ENCODE data around the gene SCP2. TPM values are rescaled to one million over a fixed set of nuclear protein-coding genes. Genes with fewer than 3 reads are reported as not detected.

Gene SCP2
- total and polyA plus RNA-seq, 7 donors: 49.3 to 96.9 (median 88.3) TPM

DNA sequence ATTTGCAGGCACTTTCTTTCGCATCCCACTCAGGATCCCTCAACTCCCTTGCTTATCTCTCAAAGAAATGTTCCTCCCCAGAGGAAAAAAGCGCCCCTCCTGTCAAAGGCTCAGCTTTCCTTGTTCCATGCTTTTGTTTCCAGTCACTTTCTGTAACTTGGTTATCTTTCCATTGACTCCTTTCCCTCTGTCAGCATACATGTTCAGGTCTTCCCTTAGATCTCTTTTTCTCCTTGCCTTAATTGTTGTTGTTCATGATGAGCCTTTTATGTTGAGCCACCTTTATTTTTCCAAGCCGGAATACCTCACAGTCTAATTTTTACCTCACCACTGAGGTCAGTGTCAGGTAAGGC is 88.4 kb downstream of the SCP2 start:
- H3K9me3 ChIP-seq: no peaks in the 10 kb centered on the region
- intact Hi-C loops (cut with DNase I): loop anchor here in 1 of 2 donors (10.0 kb wide), 1 partner anchor 179 kb away; the partner anchor contains the start of gene CPT2
- H3K4me1 ChIP-seq: peaks cover 17% of the 10 kb centered on the region
- no peaks in the 10 kb centered on the region for H3K27me3 ChIP-seq (ENCODE audit: insufficient read depth in 3 of 3, low read length in 2 of 3)
- no peak for DNase-seq
- TF ChIP-seq, protein P1, sequence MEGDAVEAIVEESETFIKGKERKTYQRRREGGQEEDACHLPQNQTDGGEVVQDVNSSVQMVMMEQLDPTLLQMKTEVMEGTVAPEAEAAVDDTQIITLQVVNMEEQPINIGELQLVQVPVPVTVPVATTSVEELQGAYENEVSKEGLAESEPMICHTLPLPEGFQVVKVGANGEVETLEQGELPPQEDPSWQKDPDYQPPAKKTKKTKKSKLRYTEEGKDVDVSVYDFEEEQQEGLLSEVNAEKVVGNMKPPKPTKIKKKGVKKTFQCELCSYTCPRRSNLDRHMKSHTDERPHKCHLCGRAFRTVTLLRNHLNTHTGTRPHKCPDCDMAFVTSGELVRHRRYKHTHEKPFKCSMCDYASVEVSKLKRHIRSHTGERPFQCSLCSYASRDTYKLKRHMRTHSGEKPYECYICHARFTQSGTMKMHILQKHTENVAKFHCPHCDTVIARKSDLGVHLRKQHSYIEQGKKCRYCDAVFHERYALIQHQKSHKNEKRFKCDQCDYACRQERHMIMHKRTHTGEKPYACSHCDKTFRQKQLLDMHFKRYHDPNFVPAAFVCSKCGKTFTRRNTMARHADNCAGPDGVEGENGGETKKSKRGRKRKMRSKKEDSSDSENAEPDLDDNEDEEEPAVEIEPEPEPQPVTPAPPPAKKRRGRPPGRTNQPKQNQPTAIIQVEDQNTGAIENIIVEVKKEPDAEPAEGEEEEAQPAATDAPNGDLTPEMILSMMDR (IDR thresholded peaks at IDR 0.05): no peak
- no peak overlapping the region for H3K27ac ChIP-seq
- ATAC-seq: no peak
- peak overlapping the region; percentile 69 for H3K4me3 ChIP-seq
- 19 to 28% (median 28%) methylated on average over 3 of the region's 3 CpGs for WGBS, 3 donors
- H3K36me3 ChIP-seq (ENCODE audit: insufficient read depth in 1 of 2, low read depth in 1 of 2): peaks cover 0 to 21% of the 10 kb centered on the region in 2 donors

DNA sequence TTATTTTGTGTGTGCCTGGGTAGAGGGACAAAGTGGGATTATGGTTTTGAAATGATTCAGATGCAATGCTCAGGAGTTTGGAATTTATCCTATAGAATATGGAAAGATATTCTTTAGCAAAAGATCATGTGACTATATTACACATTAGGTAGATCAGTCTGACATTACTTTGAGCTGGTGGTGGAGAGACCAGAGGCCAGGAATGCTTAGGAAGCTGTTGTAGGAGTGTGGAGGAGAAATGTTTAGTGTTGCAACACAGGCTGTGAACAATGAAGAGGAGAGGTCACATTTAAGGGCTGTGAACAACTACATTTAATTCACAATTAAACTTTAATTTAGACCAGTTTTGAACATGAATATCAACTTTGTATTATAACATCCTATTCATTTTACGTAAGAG is 89.6 kb downstream of the SCP2 start:
- H3K36me3 ChIP-seq (ENCODE audit: insufficient read depth in 1 of 2, low read depth in 1 of 2): peaks cover 0 to 21% of the 10 kb centered on the region in 2 donors
- ATAC-seq: no peak
- H3K4me3 ChIP-seq: no peak overlapping the region
- H3K27me3 ChIP-seq (ENCODE audit: insufficient read depth in 3 of 3, low read length in 2 of 3): no peaks in the 10 kb centered on the region
- no peaks in the 10 kb centered on the region for H3K9me3 ChIP-seq
- DNase-seq: no peak
- intact Hi-C loops (cut with DNase I): loop anchor here in 1 of 2 donors (10.0 kb wide), 1 partner anchor 178 kb away; the partner anchor contains the start of gene CPT2
- TF ChIP-seq, protein P1 (IDR thresholded peaks at IDR 0.05): no peak
- 91 to 98% (median 97%) methylated on average over 1 of the region's 1 CpG for WGBS, 3 donors
- H3K27ac ChIP-seq: no peak overlapping the region
- peaks cover 17% of the 10 kb centered on the region for H3K4me1 ChIP-seq

DNA sequence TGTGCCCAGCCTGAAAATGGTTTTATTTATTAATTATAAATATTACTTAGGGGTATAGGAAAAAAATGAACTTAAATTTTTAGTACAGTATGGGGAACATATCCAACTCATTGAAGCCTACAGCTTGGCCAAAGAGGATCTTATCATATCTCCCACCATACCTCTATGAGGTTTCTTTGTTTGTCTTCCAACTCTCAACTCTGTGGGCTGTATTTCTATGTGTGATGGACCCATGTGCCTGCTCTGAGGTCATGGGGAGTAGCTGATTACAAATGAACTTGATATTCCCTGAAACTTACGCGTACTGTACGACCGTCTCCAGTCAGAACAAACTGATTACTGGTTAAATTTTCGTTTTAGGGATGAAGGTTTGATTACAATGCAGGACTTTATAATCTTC is 93.5 kb downstream of the SCP2 start:
- ATAC-seq: no peak
- TF ChIP-seq, protein P1 (IDR thresholded peaks at IDR 0.05): no peak
- 72 to 96% (median 93%) methylated on average over 5 of the region's 5 CpGs for WGBS, 3 donors

DNA sequence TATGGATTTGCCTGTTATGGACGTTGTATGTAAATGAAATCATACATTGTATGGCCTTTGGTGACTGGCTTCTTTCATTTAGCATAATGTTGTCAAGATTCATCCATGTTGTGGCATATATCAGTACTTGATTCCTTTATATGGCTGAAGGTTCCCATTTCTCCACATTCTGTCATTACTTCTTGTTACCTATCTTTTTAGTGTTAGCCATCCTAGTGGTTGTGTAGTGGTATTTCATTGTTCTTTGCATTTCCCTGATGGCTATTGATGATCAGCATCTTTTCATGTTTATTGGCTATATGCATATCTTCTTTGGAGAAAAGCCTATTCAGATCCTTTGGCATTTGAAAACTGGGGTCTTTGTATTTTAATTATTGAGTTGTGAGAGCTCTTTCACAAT is 95.1 kb downstream of the SCP2 start:
- Histone ChIP-seq H3K9me3 (no peaks in the 10 kb centered on the region), H3K36me3 (ENCODE audit: insufficient read depth in 1 of 2, low read depth in 1 of 2) (peaks cover 0 to 18% of the 10 kb centered on the region in 2 donors), H3K27me3 (ENCODE audit: insufficient read depth in 3 of 3, low read length in 2 of 3) (no peaks in the 10 kb centered on the region), H3K4me3 (no peak overlapping the region), H3K27ac (no peak overlapping the region), H3K4me1 (no peaks in the 10 kb centered on the region)
- WGBS, 3 donors: 84 to 89% (median 89%) methylated on average over 1 of the region's 1 CpG
- intact Hi-C loops (cut with DNase I): no loop called here
- DNase-seq (no peak), ATAC-seq (no peak)
- TF ChIP-seq, protein P1 (IDR thresholded peaks at IDR 0.05): no peak

More for the DNA sequence above, 93.5 kb downstream of the SCP2 start:
- intact Hi-C loops (cut with DNase I): no loop called here
- no peaks in the 10 kb centered on the region for H3K9me3 ChIP-seq
- H3K4me3 ChIP-seq: no peak overlapping the region
- peaks cover 0 to 21% of the 10 kb centered on the region in 2 donors for H3K36me3 ChIP-seq (ENCODE audit: insufficient read depth in 1 of 2, low read depth in 1 of 2)
- H3K4me1 ChIP-seq: peaks cover 14% of the 10 kb centered on the region
- H3K27me3 ChIP-seq (ENCODE audit: insufficient read depth in 3 of 3, low read length in 2 of 3): no peaks in the 10 kb centered on the region
- no peak overlapping the region for H3K27ac ChIP-seq
- DNase-seq: no peak

DNA sequence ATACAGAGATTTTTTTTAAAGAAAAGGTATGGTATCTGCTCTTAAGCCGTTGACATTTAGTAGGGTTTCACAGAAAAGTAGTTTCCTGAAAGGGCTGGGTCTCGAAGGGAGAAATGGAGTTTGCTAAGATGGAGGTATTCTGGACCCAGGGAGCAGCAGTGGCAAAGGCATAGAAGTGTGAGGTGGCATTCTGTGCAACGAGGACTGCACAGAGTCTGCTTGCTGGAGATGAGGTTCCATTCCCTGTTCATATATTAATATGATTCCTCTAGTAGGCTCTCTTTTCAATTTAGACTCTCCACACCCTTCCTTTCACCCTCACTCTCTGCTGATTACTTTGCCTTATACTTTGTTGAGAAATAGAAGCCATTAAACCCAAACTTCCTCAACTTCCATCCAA is 96.5 kb downstream of the SCP2 start:
- WGBS, 3 donors: 71 to 76% (median 75%) methylated on average over 3 of the region's 3 CpGs
- no peaks in the 10 kb centered on the region for H3K4me1 ChIP-seq
- intact Hi-C loops (cut with DNase I): no loop called here
- H3K27ac ChIP-seq: no peak overlapping the region
- H3K4me3 ChIP-seq: no peak overlapping the region
- no peaks in the 10 kb centered on the region for H3K9me3 ChIP-seq
- H3K36me3 ChIP-seq (ENCODE audit: insufficient read depth in 1 of 2, low read depth in 1 of 2): peaks cover 0 to 12% of the 10 kb centered on the region in 2 donors
- TF ChIP-seq, protein P1 (IDR thresholded peaks at IDR 0.05): no peak
- no peak for DNase-seq
- no peaks in the 10 kb centered on the region for H3K27me3 ChIP-seq (ENCODE audit: insufficient read depth in 3 of 3, low read length in 2 of 3)
- no peak for ATAC-seq
